Stimulated activated CD8-positive, alpha-beta memory T cell treated with anti-CD3 and anti-CD28 coated beads, Interleukin-7, amount 100 ng/mL, for 4 hours (primary cell): ENCODE data around the gene RCL1.
"Not testable (repeated sequence)": the region's sequence is repeated elsewhere in the genome, so short reads cannot be mapped to it uniquely, and the experiment has no call there.

Experiments used
- DNase-seq, 2 donors: peaks; one replicate each; pipeline ENCODE4 v3.0.0-alpha.2; 2020; ENCODE audit warnings: low read depth in 2 of 2

Gene RCL1

DNA sequence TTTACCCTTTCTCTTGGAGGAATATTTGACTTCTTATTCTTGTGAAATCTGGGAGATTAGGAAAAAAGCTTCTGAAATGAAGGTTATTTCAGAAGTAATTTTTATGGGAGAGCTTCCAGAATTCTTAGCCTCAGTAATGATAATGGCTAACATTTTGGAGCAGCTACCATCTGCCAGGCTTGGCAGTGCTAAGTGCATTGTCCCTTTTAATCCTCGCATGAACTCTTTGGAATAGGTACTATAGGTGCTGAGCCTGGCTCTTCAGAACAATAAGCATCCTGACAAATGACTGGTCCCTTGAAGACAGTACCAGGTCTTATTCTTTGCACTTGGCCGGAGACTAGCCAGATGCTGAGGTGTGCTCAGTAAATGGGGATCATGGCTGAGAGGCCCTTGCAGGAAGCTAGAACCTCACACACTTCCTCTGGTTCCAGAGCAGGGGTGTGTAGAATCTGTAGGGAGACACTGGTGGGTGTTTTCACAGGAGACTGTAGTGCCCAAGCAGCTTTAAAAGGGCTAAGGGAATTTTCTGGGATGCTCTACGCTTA is 90.7 kb downstream of the RCL1 start:
- no peak for DNase-seq

DNA sequence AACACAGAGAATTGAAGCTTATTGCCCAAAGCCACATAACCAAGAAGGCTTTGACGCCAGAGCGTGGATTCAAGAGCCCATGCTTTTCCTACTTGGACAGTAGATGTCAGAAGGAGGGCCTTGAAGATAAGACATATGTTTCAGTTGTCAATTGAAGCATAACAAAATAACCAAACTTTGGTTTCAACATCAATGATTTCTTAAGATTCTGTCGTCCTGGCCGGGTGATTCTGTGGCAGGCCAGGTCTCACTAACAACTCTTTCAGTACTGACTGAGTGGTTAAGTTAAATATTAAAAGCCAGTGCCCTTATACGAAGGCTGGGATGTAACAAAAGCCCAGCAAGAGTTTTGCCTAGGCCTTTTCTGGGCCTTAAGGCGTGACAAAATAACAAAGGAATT is 94.0 kb downstream of the RCL1 start:
- DNase-seq, result no peak

DNA sequence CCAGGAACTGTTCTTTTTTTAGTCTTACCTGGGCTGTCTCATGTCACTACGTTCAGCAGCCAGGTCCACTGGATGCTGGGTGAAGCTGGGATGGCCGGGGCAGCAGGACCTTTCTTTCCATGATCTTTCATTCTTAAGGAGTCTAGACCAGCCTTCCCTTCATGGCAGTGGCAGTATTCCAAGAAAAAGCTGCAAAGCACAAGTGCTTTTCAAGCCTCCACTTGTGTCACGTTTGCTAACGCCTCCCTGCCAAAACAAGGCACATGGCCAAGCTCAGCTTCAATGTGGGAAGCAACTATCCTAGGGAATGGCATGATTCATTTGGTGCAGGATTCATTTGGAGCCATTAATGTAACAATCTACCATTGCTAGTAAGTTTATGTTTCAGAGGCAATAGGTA is 94.8 kb downstream of the RCL1 start:
- DNase-seq, result no peak

DNA sequence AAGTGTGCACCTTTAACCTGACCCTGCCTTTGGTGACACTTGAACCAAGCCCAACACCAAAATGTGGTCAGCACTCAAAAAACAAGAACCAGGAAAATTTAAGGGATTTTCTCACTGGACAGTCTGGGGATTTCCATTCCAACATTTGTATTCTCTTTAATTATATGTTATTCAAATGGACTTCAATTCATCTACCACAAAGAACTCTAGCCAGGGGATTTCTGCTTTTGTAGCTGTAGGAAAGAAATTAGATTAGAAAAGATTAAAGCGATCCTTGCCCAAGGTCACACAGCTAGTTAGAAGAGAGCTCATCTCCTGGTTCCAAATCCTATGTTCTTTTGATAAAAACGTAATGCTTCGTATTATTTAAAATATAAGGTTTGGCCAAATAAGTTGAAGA is 97.5 kb downstream of the RCL1 start:
- no peak for DNase-seq

DNA sequence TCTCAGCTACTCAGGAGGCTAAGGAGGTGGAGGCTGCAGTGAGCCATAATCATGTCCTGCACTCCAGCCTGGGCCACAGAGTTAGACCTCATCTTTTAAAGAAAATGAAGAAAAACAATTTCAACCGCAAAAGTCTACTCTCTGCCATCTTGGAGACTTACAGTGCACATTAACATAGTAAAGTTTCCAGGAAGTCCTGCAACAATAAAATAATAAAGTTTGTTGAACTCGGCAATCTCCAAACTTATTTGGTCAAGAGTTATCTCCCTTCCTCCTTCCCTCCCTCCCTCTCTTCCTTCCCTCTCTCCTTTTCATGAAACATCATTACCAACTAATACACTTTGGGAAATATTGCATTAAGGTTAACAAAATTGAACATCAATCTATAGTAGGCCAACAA is 98.2 kb downstream of the RCL1 start:
- DNase-seq, result no peak

DNA sequence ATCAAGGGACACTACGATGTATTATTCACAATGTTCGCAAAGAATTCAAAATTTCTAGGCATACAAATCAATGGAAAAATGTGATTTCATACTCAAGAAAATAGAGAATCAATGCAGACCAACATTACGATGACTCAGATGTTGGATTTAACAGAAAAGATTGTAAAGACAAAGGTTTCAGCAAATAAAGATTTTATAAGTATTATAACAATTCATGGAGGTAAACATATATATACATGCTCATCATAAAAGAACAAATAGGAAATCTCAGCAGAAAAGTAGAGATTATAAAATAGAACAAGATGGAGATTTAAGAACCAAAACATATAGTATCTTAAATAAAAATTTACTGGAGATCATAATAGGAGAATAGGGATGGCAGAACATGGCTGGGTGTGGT is 98.9 kb downstream of the RCL1 start:
- DNase-seq, result no peak

DNA sequence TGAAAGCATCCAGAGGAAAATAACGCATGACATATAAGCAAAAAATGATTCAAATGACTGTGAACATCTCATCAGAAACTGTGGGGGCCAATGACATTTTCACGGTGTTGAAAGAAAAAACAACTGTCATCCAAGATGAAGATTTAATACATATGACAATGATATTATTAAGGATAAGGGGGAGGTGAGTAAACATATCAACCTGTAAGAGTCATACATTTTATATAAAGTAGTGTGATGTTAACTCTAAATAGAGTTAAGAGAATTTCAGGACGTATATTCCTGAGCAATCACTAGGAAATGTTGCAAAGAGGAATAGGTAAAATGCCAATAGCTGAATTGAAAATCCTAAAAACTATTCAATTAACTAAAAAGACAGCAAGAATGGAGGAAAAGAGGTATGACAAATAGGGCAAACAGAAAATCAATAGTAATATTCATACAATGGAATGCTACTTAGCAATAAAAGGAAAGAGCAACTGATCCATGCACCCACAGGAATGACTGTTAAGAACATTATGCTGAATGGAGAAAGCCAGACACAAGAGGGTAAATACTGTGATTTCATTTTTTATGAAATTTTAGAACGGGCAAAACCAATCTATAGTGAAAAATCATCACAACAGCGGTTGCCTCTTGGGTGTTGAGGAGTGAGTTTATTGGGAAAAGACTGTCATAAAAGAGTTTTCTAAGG is 99.9 kb downstream of the RCL1 start:
- no peak for DNase-seq

DNA sequence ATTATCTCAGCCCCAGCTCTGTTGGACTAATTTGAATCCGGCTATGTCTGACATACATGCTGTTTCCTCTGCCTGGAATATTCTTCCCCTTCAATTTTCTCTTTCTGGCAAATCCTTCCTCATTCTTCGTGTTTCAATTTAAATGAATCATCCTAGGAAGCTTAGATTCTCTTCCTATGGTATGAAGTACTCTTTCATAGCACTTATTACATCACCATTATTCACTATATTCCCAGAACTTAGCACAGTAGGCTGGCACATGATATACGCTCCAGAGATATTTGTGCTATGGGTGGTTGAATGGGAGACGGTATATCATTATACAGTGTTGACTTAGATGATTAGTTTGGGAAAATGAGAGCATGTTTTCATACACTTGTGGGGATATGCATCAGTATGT is 101.3 kb downstream of the RCL1 start:
- no peak for DNase-seq

DNA sequence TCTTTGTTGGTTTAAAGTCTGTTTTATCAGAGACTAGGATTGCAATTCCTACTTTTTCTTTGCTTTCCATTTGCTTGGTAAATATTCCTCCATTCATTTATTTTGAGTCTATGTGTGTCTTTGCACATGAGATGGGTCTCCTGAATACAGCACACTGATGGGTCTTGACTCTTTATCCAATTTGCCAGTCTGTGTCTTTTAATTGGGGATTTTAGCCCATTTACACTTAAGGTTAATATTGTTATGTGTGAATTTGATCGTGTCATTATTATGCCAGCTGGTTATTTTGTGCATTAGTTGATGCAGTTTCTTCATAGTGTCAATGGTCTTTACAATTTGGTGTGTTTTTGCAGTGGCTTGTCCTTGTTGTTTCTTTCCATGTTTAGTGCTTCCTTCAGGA is 107.1 kb downstream of the RCL1 start:
- DNase-seq, result not testable (repeated sequence)

DNA sequence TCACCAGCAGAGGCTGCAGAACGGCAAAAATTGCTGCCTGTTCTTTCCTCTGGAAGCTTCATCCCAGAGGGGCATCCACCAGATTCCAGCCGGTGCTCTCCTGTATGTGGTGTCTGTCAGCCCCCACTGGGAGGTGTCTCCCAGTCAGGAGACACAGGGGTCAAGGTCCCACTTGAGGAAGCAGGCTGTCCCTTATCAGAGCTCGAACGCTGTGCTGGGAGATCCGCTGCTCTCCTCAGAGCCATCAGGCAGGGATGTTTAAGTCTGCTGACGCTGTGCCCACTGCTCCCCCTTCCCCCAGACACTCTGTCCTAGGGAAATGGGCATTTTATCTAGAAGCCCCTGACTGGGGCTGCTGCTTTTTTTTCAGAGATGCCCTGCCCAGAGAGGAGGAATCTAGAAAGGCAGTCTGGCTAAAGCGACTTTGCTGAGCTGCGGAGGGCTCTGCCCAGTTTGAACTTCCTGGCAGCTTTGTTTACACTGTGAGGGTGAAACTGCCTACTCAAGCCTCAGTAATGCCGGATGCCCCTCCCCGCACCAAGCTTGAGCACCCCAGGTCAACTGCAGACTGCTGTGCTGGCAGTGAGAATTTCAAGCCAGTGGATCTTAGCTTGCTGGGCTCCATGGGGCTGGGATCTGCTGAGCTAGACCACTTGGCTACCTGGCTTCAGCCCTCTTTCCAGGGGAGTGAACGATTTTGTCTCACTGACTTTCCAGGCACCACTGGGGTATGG is 108.8 kb downstream of the RCL1 start:
- DNase-seq, result peak in 1 of 2 donors; percentile 4

DNA sequence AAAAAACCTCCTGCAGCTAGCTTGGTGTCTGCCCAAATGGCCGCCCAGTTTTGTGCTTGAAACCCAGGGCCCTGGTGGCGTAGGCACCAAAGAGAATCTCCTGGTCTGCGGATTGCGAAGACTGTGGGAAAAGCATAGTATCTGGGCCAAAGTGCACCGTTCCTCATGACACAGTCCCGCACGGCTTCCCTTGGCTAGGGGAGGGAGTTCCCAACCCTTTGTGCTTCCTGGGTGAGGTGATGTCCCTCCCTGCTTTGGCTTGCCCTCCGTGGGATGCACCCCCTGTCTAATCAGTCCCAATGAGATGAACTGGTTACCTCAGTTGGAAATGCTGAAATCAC is 109.4 kb downstream of the RCL1 start:
- no peak for DNase-seq

DNA sequence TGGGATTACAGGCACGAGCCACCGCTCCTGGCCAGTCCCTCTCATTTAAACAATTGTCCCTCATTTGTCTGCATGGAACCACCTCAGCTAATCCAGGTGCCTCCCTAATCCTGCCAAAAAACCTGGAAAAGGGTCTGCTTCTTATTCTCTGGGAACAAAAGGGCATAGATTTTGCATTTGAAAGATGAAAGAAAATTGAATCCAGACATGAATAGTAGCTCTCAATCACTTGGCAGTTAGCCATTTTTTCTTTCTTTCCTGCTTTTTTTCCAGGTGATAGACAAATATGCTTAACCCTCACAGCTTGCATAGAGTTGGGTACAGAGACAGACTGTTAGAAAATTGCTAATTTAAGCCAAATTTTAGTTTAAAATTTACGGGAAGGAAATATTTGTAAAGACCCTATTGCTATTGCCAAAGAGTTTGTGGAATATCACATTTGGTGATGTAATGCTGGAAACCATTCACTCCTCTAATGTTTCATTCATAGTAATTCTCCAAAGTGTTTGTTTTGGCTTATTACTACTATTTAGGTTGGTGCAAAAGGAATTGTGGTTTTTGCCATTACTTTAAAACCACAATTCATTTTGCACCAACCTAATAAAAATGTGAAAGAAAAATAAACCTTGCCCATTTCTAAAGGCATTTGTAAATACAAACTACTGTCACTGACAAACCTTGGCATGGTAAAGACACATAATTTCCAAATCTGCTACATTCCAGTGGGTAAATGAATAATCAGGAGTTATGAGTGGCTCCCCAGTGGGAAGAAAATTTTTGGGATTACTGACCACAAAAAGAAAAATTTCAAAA is 111.8 kb downstream of the RCL1 start:
- DNase-seq, result no peak

DNA sequence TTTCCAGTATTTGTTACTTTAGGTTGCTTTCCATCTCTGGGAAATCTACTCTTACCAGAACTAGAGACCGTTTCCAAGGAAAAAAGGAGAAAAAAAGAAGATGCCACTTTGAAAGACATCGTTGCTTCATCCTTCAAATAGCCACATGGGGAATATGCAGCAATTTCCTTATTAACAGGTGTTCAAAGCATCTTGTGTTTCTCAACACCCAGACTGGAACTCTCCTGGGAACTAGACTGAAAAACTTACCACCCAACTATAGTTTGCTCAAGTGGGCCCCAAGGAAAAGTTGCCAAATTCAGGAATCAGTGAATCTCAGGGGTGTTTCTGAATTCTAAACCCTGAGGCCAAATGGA is 112.4 kb downstream of the RCL1 start:
- no peak for DNase-seq
